Inferior parietal cortex (tissue), 1 donor: ENCODE data around the gene SORBS2.

Experiments
- DNase-seq: peaks from one replicate; pipeline ENCODE4 v3.0.0-alpha.2; 2016; ENCODE audit errors: extremely low spot score

Gene SORBS2

GRCh38 chr4:185800266-185800945 is 11.6 kb downstream of the SORBS2 start:
- no peak for DNase-seq

- DNase-seq = no peak
These were observed 12.6 kb downstream of the SORBS2 start for GRCh38 chr4:185799442-185799841.

GRCh38 chr4:185797596-185798338 is 14.2 kb downstream of the SORBS2 start:
- no peak for DNase-seq

- no peak for DNase-seq
These were observed 15.0 kb downstream of the SORBS2 start for GRCh38 chr4:185797018-185797417.

- DNase-seq = no peak
These were observed 15.8 kb downstream of the SORBS2 start for GRCh38 chr4:185796176-185796575.

- no peak for DNase-seq
These were observed 17.4 kb downstream of the SORBS2 start for GRCh38 chr4:185794637-185795036.

- DNase-seq = no peak
These were observed 18.3 kb downstream of the SORBS2 start for GRCh38 chr4:185793716-185794115.

GRCh38 chr4:185793116-185793485 is 18.9 kb downstream of the SORBS2 start:
- no peak for DNase-seq

- no peak for DNase-seq
These were observed 19.4 kb downstream of the SORBS2 start for GRCh38 chr4:185792384-185793115.

- no peak for DNase-seq
These were observed 23.9 kb downstream of the SORBS2 start for GRCh38 chr4:185787926-185788679.

- DNase-seq = no peak
These were observed 25.6 kb downstream of the SORBS2 start for GRCh38 chr4:185786422-185786821.

- DNase-seq = no peak
These were observed 28.4 kb downstream of the SORBS2 start for GRCh38 chr4:185783574-185783973.

GRCh38 chr4:185782523-185782922 is 29.5 kb downstream of the SORBS2 start:
- DNase-seq = no peak

GRCh38 chr4:185781555-185782215 is 30.3 kb downstream of the SORBS2 start:
- no peak for DNase-seq

GRCh38 chr4:185780472-185780871 is 31.5 kb downstream of the SORBS2 start:
- no peak for DNase-seq

GRCh38 chr4:185779517-185779916 is 32.5 kb downstream of the SORBS2 start:
- DNase-seq = no peak

- no peak for DNase-seq
These were observed 33.7 kb downstream of the SORBS2 start for GRCh38 chr4:185778307-185778706.

GRCh38 chr4:185775792-185776555 is 36.0 kb downstream of the SORBS2 start:
- no peak for DNase-seq

- no peak for DNase-seq
These were observed 36.9 kb downstream of the SORBS2 start for GRCh38 chr4:185774845-185775680.

GRCh38 chr4:185774131-185774653 is 37.8 kb downstream of the SORBS2 start:
- no peak for DNase-seq
